GM18505 (cell line): Measurements from ENCODE around the gene GYS2.

Experiments
- ATAC-seq: cut with Tn5 transposase; IDR thresholded peaks from one replicate; pipeline ENCODE4 v1.9.1; 2021; ENCODE audit not compliant: unreplicated experiment
- POLR2A ChIP-seq: IDR thresholded peaks from 4 replicates; pipeline ENCODE4 v1.6.1; 2011; ENCODE audit warnings: borderline replicate concordance; ENCODE audit not compliant: insufficient read depth, insufficient read length; ENCODE audit errors: extremely low read depth

GYS2 gene

DNA sequence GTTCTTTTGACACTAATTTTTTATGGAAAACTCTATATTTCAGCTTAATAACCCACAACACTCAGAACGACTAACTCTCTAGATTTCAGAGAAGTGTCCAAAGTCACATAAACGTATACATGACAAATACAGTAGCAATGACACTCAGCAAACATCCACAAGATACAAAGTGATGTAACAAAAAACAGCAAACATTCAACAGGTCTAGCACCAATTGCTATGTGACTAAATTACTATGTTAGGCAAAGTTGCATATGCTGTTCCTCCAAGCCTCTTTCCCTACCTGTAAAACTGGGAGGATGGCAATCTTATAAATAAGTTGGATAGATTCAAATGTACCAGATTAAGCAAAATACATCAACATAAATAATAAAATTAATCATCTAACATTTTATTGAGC is 104.9 kb downstream of the GYS2 start:
- ATAC-seq = no peak
- TF ChIP-seq POLR2A = no peak
